ENCODE data around the gene GGTLC2.
A peak's percentile ranks its signal among the peaks of the same experiment; 100 is the strongest.
"Not testable (repeated sequence)": the region's sequence is repeated elsewhere in the genome, so short reads cannot be mapped to it uniquely, and the experiment has no call there.

Gene GGTLC2

DNA sequence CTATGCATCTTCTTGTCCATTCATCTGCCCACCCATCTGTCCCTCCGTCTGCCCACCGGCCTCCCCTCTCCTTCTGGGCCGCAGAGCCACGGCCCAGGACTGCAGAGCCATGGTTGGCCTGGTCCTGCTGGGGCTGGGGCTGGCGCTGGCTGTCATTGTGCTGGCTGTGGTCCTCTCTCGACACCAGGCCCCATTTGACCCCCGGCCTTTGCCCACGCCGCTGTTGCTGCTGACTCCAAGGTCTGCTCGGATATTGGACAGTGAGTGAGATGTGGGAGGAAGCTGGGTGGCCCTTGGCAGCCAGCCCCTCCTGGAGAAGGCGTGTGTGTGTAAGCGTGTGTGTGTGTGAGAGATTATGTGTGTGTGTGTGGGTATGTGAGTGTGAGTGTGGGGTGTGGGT, 7.7 kb downstream of the GGTLC2 start:
- H3K4me1 Mint-ChIP-seq, result peaks cover 32% of the 10 kb centered on the region
- ATAC-seq, H3K4me3 Mint-ChIP-seq, H3K36me3 Mint-ChIP-seq, H3K9me3 Mint-ChIP-seq, H3K27ac Mint-ChIP-seq, H3K27me3 Mint-ChIP-seq: not testable (repeated sequence)

DNA sequence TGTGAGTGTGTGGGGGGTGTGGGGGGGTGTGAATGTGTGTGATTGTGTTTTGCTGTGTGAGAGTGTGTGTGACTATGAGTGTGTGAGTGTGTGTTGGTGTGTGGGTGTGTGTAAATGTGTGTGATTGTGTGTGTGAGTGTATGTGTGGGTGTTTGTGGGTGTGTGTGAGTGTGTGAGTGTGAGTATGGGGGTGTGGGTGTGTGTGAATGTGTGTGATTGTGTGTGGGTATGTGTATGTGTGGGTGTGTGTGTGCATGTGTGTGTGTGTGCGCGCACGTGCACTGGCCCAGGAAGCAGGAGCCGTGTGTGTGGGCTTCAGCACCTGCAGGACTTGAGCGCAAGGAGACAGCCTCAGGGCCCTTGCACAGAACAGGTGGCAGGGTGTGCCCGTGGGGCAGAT, 8.2 kb downstream of the GGTLC2 start:
- Mint-ChIP-seq H3K4me3 (peak overlapping the region; percentile 9), H3K4me1 (peaks cover 32% of the 10 kb centered on the region)
- not testable (repeated sequence) for H3K27ac Mint-ChIP-seq, ATAC-seq, H3K36me3 Mint-ChIP-seq, H3K27me3 Mint-ChIP-seq, H3K9me3 Mint-ChIP-seq

DNA sequence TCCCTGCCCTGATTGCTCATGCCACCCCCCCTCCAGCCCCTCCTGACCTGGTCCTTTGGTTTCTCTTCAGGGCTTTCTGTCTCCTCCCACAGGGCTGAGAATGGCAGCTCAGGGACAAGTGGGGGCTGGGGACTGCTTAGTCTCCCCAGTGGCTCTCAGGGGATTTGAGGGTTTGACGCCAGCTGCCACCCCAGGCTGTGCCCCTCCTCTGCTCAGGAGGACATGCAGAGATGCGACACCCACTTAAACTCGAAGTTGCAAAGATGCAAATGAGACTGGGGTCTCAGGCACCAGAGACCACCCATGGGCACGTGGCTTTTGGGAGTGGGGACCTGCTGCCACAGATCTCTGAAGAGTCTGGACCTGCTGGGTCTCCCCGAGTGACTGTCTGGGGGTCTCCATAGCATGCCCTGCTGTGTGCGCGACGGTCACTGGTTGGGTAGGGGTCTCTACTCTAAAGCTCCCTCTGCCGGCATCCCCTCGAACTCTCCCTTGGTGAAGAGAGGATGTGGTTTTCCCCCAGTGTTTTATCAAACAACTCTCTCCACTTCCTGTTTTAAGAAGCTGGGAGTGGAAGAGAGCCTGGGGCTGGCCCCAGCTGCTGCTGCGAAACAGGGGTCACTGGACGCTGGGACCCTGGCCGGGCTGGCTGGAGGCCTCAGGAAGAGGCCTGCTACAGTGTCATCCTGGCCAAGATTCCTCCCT, 9.4 kb downstream of the GGTLC2 start:
- Mint-ChIP-seq H3K4me3 (peak overlapping the region; percentile 59), H3K4me1 (peaks cover 32% of the 10 kb centered on the region)
- not testable (repeated sequence) for H3K27ac Mint-ChIP-seq, H3K27me3 Mint-ChIP-seq, H3K9me3 Mint-ChIP-seq, H3K36me3 Mint-ChIP-seq, ATAC-seq

DNA sequence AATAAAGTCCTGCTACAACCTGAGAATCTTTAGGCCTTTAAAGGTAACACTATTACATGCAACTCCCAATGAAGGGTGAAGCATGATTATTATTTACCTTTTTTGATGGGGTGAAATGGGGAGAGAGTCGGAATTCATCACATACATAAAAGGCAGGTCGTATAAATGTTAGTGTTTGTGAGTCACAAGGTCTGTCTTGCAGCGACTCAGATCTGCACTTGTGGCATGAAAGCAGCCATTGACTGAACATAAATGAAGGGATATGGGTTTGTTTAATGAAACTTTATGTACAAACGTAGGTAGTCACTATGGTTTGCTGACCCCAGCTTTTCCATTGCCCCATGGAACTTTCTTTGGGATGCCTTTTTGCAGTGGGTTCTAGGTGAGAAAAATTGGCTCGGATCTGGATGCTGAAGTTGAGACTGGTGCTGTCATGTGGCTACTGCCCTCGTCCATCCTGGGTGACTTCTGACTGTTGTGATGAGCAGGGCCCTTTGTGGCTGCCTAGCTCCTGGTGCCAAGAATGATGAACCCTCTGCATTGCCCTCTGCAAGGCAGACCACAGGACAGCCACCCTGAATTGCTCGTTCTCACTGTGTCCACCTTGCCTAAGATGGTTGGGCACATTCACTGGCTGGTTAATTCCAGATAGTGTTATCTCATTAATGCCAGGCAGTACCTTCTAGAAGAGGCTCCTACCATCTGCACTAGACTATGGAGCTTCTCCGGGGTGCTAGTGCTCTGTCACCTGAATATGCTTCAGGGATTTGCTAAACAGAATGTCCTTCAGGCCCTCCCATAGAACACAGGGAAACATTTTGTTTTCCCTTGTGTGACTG, 11.3 kb downstream of the GGTLC2 start:
- Mint-ChIP-seq H3K36me3 (no peaks in the 10 kb centered on the region), H3K4me3 (no peak overlapping the region), H3K27ac (peak overlapping the region; percentile 33), H3K27me3 (no peaks in the 10 kb centered on the region), H3K4me1 (peaks cover 32% of the 10 kb centered on the region), H3K9me3 (no peaks in the 10 kb centered on the region)
- ATAC-seq, result no peak

DNA sequence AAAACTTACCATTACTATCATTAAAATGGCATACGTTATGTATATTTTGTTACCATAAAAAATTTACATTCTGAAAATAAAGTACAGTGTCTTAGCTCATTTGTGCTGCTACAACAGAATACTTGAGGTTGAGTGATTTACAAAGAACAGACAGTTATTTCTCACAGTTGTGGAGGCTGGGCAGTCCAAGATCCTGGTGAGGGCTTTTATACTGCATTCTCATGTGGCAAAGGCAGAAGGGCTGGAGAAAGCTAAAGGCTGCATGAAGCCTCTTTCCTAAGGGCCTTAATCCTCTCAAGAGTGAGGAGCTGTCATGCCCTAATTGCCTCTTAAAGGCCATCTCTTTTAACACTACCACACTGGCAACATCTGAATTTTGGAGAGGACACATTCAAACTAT, 13.3 kb downstream of the GGTLC2 start:
- no peak overlapping the region for H3K27ac Mint-ChIP-seq
- H3K36me3 Mint-ChIP-seq, result no peaks in the 10 kb centered on the region
- H3K27me3 Mint-ChIP-seq, result no peaks in the 10 kb centered on the region
- no peaks in the 10 kb centered on the region for H3K9me3 Mint-ChIP-seq
- no peak overlapping the region for H3K4me3 Mint-ChIP-seq
- H3K4me1 Mint-ChIP-seq, result peaks cover 21% of the 10 kb centered on the region
- no peak for ATAC-seq

DNA sequence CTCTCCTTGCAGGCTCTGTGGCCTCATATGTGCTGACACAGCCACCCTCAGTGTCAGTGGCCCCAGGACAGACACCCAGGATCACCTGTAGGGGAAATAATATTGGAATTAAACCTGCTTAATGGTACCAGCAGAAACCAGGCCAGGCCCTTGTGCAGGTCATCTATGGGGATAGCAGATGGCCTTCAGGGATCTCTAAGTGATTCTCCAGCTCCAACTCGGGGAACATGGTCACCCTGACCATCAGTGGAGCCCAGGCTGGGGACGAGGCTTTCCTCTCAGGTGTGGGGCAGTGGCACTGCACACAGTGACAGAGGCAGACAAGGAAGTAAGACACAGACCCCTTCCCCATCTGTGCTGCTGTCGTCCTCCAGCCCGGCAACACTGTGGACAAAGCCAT, 16.9 kb downstream of the GGTLC2 start:
- no peaks in the 10 kb centered on the region for H3K27me3 Mint-ChIP-seq
- no peak overlapping the region for H3K27ac Mint-ChIP-seq
- no peak overlapping the region for H3K4me3 Mint-ChIP-seq
- ATAC-seq, result no peak
- no peaks in the 10 kb centered on the region for H3K9me3 Mint-ChIP-seq
- H3K4me1 Mint-ChIP-seq, result no peaks in the 10 kb centered on the region
- no peaks in the 10 kb centered on the region for H3K36me3 Mint-ChIP-seq

DNA sequence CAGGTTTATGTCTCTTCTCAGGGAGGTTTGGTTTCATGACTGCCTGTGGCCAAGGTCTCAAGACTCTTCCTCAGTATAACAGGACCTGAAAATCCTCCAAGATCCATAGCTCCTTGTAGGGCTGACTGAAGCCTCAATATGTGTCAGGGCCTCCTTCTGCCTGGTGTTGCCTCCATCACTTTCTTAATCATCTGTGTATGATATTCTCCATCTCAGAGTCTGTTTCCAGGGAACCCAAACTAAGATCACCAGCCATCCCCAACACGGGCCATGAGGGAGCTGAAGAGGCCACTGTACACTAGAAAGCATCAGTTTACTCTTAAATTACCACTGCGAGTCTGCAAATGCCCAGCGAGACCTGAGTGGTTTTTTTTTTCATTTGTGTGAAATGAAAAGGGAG, 17.7 kb downstream of the GGTLC2 start:
- Mint-ChIP-seq H3K4me3 (no peak overlapping the region), H3K4me1 (no peaks in the 10 kb centered on the region), H3K27ac (no peak overlapping the region), H3K9me3 (no peaks in the 10 kb centered on the region), H3K27me3 (no peaks in the 10 kb centered on the region), H3K36me3 (no peaks in the 10 kb centered on the region)
- ATAC-seq, result no peak

DNA sequence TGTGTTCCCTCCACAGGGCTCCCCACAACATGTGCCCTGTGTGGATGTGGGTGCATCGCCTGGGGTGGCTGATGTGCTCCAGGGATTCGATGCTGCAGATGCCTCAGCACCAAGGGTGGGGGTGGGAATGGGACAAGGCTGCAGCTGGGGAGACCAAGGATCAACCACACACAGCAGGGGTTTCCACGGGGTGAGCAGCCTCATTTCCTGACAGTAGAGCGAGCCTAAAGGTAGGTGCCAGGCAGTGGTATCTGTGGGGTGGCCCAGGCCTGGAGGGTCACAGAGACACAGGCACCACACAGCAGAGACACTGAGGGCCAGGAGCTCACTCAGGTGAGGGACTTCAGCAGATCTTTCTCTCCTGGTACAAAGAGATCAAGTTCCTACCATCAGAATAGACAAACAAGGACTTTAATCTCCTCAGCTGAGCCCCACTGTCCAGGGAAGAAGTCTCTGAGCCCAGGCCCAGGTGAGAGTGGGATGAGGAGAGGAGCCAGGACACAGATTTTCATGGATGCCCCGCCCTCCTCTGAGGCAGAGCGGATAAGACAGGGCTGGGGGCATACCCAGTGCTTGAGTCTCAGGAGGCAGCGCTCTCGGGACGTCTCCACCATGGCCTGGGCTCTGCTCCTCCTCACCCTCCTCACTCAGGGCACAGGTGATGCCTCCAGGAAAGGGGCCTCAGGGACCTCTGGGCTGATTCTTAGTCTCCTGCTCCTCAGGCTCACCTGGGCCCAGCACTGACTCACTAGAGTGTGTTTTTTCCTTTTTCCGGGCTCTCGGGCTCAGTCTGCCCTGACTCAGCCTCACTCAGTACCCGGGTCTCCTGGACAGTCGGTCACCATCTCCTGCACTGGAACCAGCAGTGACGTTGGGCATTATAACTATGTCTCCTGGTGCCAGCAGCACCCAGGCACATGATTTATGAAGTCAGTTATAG, 19.7 kb downstream of the GGTLC2 start:
- Mint-ChIP-seq H3K4me3 (no peak overlapping the region), H3K27ac (no peak overlapping the region), H3K36me3 (no peaks in the 10 kb centered on the region), H3K4me1 (no peaks in the 10 kb centered on the region), H3K9me3 (no peaks in the 10 kb centered on the region), H3K27me3 (no peaks in the 10 kb centered on the region)
- ATAC-seq, result no peak

DNA sequence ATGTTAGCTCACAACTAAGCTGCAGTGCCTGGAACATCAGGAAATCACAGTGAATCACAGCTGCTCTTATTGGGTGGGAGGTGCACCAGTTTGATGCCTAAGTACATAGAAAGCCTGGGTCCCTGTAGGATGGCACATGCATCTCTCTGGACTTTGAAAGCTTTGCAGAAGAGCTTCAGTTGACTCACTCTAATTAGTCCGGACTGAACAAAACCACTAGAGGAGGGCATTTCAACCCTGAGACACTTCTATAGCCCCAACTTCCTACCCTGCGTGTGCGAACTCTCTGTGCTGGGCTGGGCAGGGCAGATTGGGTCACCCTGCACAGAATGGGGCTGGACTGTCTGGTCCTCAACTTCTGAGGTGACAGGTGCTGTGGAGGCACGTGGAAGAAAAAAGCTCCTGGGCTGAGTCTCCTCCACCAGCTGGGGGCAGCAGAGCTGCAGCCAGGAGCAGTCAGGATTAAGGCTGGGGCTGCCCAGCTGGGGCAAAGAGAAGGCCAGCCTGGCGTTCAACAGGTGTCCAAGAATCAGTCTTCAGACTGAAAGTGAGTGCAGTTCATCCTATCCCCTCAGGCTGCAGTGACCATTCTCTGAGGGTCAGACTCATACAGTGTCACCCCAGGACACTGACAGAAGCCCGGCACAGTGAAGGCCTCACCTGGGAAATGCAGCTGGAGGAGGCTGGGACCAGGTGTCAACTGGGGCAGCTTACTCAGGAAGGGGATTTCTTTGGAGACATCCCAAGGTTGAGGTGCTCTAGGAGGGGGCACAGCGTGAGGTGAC, 22.1 kb downstream of the GGTLC2 start:
- H3K4me3 Mint-ChIP-seq, result no peak overlapping the region
- peak; percentile 81 for ATAC-seq
- H3K36me3 Mint-ChIP-seq, result no peaks in the 10 kb centered on the region
- no peaks in the 10 kb centered on the region for H3K4me1 Mint-ChIP-seq
- no peak overlapping the region for H3K27ac Mint-ChIP-seq
- H3K27me3 Mint-ChIP-seq, result no peaks in the 10 kb centered on the region
- H3K9me3 Mint-ChIP-seq, result no peaks in the 10 kb centered on the region

DNA sequence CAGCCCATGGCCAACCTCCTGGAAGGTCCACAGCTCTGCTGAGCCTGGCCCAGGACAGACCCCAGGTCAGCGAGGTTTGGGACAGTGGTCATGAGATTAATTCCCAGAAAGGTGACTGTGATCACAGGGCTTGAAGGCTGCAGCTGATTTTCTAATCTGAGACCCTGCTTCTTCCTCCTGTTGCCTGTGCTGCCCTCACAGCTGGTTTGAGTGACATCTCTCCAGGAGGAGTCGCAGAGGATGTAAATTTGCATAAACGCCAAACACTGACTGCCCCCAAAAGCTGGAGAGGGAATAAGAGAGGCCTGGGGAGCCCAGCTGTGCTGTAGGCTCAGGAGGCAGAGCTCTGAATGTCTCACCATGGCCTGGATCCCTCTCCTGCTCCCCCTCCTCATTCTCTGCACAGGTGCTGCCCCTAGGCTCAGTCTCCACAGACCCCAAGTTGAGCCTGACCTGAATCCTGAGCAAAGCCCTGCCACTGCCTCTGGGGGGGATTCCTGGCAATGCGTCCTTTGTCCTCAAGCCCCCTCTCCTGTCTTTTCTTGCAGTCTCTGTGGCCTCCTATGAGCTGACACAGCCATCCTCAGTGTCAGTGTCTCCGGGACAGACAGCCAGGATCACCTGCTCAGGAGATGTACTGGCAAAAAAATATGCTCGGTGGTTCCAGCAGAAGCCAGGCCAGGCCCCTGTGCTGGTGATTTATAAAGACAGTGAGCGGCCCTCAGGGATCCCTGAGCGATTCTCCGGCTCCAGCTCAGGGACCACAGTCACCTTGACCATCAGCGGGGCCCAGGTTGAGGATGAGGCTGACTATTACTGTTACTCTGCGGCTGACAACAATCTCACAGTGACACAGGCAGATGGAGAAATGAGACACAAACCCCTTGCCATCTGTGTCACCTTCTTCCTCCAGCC, 23.8 kb downstream of the GGTLC2 start:
- peaks cover 6% of the 10 kb centered on the region for H3K4me1 Mint-ChIP-seq
- H3K27me3 Mint-ChIP-seq, result no peaks in the 10 kb centered on the region
- no peaks in the 10 kb centered on the region for H3K36me3 Mint-ChIP-seq
- H3K27ac Mint-ChIP-seq, result peak overlapping the region; percentile 49
- H3K4me3 Mint-ChIP-seq, result no peak overlapping the region
- H3K9me3 Mint-ChIP-seq, result no peaks in the 10 kb centered on the region
- ATAC-seq, result no peak

DNA sequence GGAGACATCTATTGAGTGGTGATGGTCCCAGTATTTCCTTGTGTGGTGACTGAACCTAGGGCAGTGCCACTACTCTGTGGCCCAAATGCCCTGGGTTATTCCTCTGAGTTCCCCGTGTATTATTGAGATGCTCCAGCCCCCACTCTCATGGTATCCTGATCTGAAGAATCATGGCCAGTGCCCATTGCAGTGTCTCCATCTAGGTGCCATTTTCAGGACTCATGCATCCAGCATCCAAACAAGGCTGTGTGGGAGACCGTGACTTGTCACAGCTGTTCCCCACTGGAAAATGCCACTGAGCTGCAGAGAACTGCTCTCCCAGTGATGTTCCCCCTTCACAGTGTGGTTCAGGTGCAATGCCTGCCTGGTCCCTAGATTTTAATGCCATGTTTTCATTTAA, 24.7 kb downstream of the GGTLC2 start:
- Mint-ChIP-seq H3K27me3 (no peaks in the 10 kb centered on the region), H3K9me3 (no peaks in the 10 kb centered on the region), H3K4me3 (no peak overlapping the region), H3K36me3 (no peaks in the 10 kb centered on the region), H3K4me1 (peaks cover 9% of the 10 kb centered on the region), H3K27ac (no peak overlapping the region)
- ATAC-seq, result no peak

DNA sequence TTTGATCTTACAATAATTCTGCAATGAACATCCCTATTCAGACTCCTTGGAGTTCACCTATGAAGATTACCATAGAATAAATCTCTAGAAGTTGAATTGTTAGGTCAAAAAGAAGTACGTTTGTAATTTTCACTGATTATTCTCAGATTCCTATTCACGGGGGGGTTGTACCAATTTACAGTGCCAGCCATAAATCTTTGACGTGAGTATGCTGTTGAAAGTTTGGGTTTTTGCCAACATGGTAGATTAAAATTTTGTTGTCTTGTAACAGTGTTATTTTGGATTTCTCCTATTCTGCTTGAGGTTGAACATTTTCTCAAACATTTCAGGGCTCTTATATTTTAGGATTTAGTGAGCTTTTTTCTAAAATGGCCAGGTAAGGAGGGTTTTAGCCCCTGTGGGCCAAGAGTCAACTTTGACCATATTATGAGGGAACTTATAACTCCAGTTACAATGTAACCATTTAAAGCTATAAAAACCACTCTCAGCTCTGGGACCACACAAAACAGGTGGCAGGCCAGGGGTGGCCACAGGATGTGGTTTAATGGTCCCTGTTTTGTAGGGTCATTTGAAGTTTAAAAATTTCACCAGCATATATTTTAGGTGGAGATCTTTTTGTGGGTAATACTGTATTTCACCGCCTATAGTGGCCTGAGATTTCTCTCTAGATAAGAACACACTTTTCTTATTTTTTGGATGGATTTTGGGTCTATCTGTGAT, 25.8 kb downstream of the GGTLC2 start:
- Mint-ChIP-seq H3K9me3 (no peaks in the 10 kb centered on the region), H3K36me3 (no peaks in the 10 kb centered on the region), H3K4me3 (no peak overlapping the region), H3K27me3 (peaks cover 3% of the 10 kb centered on the region), H3K4me1 (peaks cover 9% of the 10 kb centered on the region), H3K27ac (no peak overlapping the region)
- ATAC-seq, result no peak

DNA sequence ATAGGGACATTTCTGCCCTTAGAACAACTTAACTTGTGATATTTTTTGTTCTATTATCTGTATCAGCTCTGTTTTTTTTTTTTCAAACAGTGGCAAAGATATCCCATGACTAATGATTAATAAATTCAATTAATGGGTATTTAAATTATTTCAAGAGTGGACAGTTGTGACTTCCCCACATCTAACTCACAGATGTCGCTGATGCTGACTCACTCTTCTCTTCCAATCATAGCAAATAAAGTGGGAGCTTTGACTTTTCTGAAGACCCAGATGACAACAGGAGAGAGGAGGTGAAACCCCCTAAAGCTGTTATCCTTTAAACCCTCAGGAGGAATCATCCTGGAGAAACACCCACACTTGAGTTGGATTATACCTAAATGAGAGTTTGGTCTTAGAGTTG, 27.1 kb downstream of the GGTLC2 start:
- H3K27ac Mint-ChIP-seq, result no peak overlapping the region
- no peaks in the 10 kb centered on the region for H3K9me3 Mint-ChIP-seq
- H3K4me3 Mint-ChIP-seq, result no peak overlapping the region
- ATAC-seq, result no peak
- H3K4me1 Mint-ChIP-seq, result peaks cover 9% of the 10 kb centered on the region
- H3K27me3 Mint-ChIP-seq, result peaks cover 8% of the 10 kb centered on the region
- H3K36me3 Mint-ChIP-seq, result no peaks in the 10 kb centered on the region
